A549 treated with AZD9567 at 1 μM for 4 hours (cell line): Measurements from ENCODE around the gene CFAP92. TPM values are rescaled to one million over a fixed set of nuclear protein-coding genes. Genes with fewer than 3 reads are reported as not detected.

Experiments used
- total RNA-seq: library from RNA; stranded (reverse); fragments of 200-300 nt; extraction: Qiagen RNA extraction; gene quantifications from 5 replicates; pipeline ENCODE4 v1.2.3, GENCODE V29; 2022; ENCODE audit not compliant: insufficient read depth

Gene CFAP92
- total RNA-seq, result 0.09 TPM in 1 of 5 replicates, not detected in the others

GRCh38 chr3:128993461-128994172 is at the start of gene CFAP92:
TSS of gene CFAP92 (minus strand) at chr3:128994076. CDS start at chr3:128993304, 772 bp downstream.

GRCh38 chr3:129001101-129001805 is 7.4 kb upstream of the CFAP92 start, which contains the start of gene EFCC1:
TSS of gene EFCC1 (plus strand) at chr3:129001304. CDS start at chr3:129001629, 325 bp downstream.

GRCh38 chr3:128879125-128879969 is 114.5 kb downstream of the CFAP92 start, which contains the start of gene ACAD9:
TSS of gene ACAD9 (plus strand) at chr3:128879620. CDS start at chr3:128879692, 72 bp downstream.

Other genes starting within 250 kb of the CFAP92 start
- 22.9 to 27.0 TPM (median 23.5 TPM) in 5 replicates for gene ACAD9, start 114.5 kb downstream of the CFAP92 start, total RNA-seq
- gene EFCC1, start 7.2 kb upstream of the CFAP92 start, total RNA-seq, result 0.02 to 0.05 TPM in 2 of 5 replicates, not detected in the others
- not detected in 5 replicates for gene GP9, start 66.7 kb upstream of the CFAP92 start, total RNA-seq
- gene RAB43, start 127.7 kb upstream of the CFAP92 start, total RNA-seq, result 0.86 to 5.6 TPM (median 4.9 TPM) in 5 replicates
- 13.3 to 23.7 TPM (median 20.1 TPM) in 5 replicates for gene ISY1, start 167.0 kb upstream of the CFAP92 start, total RNA-seq
- gene CNBP, start 189.8 kb upstream of the CFAP92 start, total RNA-seq, result 331 to 402 TPM (median 336 TPM) in 5 replicates